ENCODE measurements around the gene RRP1. TPM values are rescaled to one million over a fixed set of nuclear protein-coding genes. Genes with fewer than 3 reads are reported as not detected.

Gene RRP1
- total RNA-seq, 1 donor, result 16.2 TPM

GRCh38 chr21:43758111-43758641 lies 31.2 kb upstream of the RRP1 start:
- no peak for DNase-seq (ENCODE audit: low read depth in 2 of 3, low spot score in 2 of 3)

- no peak for DNase-seq (ENCODE audit: low read depth in 2 of 3, low spot score in 2 of 3)
These were observed 30.6 kb upstream of the RRP1 start for GRCh38 chr21:43758811-43759210.

GRCh38 chr21:43759651-43760050 lies 29.7 kb upstream of the RRP1 start:
- no peak for DNase-seq (ENCODE audit: low read depth in 2 of 3, low spot score in 2 of 3)

- no peak for DNase-seq (ENCODE audit: low read depth in 2 of 3, low spot score in 2 of 3)
These were observed 28.9 kb upstream of the RRP1 start for GRCh38 chr21:43760391-43760958.

GRCh38 chr21:43761886-43762285 lies 27.5 kb upstream of the RRP1 start:
- DNase-seq (ENCODE audit: low read depth in 2 of 3, low spot score in 2 of 3), result no peak

- DNase-seq (ENCODE audit: low read depth in 2 of 3, low spot score in 2 of 3), result no peak
These were observed 26.9 kb upstream of the RRP1 start for GRCh38 chr21:43762303-43763128.

- no peak for DNase-seq (ENCODE audit: low read depth in 2 of 3, low spot score in 2 of 3)
These were observed 25.4 kb upstream of the RRP1 start for GRCh38 chr21:43763901-43764523.

GRCh38 chr21:43764576-43765495 lies 24.5 kb upstream of the RRP1 start:
- DNase-seq (ENCODE audit: low read depth in 2 of 3, low spot score in 2 of 3), result no peak

GRCh38 chr21:43766734-43767497 lies 22.5 kb upstream of the RRP1 start:
- no peak for DNase-seq (ENCODE audit: low read depth in 2 of 3, low spot score in 2 of 3)

GRCh38 chr21:43767498-43767983 lies 21.8 kb upstream of the RRP1 start:
- DNase-seq (ENCODE audit: low read depth in 2 of 3, low spot score in 2 of 3), result no peak

- peak in 1 of 3 donors; percentile 36 for DNase-seq (ENCODE audit: low read depth in 2 of 3, low spot score in 2 of 3)
These were observed 21.2 kb upstream of the RRP1 start for GRCh38 chr21:43767984-43768867.

GRCh38 chr21:43768868-43769167 lies 20.6 kb upstream of the RRP1 start:
- DNase-seq (ENCODE audit: low read depth in 2 of 3, low spot score in 2 of 3), result no peak

GRCh38 chr21:43769325-43769958 lies 19.9 kb upstream of the RRP1 start:
- no peak for DNase-seq (ENCODE audit: low read depth in 2 of 3, low spot score in 2 of 3)

GRCh38 chr21:43770066-43770655 lies 19.2 kb upstream of the RRP1 start:
- no peak for DNase-seq (ENCODE audit: low read depth in 2 of 3, low spot score in 2 of 3)

- DNase-seq (ENCODE audit: low read depth in 2 of 3, low spot score in 2 of 3), result no peak
These were observed 18.1 kb upstream of the RRP1 start for GRCh38 chr21:43771199-43771675.

GRCh38 chr21:43771698-43772424 lies 17.5 kb upstream of the RRP1 start:
- peak in 1 of 3 donors; percentile 26 for DNase-seq (ENCODE audit: low read depth in 2 of 3, low spot score in 2 of 3)

- DNase-seq (ENCODE audit: low read depth in 2 of 3, low spot score in 2 of 3), result no peak
These were observed 17.0 kb upstream of the RRP1 start for GRCh38 chr21:43772425-43772821.
